Urothelium cell line (cell line): Measurements from ENCODE around the gene STYXL1.
"Not testable (repeated sequence)": the region's sequence is repeated elsewhere in the genome, so short reads cannot be mapped to it uniquely, and the experiment has no call there.

Source experiments
- DNase-seq: peaks from one replicate; pipeline ENCODE4 v3.0.0; 2011; ENCODE audit warnings: low spot score, mixed read lengths
- FAIRE-seq: peaks from 2 replicates; lab custom pipeline; 2011; peaks lifted over from hg19 to GRCh38; lab: Jason Lieb, UNC

STYXL1 gene

GRCh38 chr7:76040126-76040525 is 7.7 kb downstream of the STYXL1 start:
- DNase-seq = no peak
- no peak for FAIRE-seq

- DNase-seq (no peak), FAIRE-seq (no peak)
Measured at GRCh38 chr7:76037310-76037709, 10.5 kb downstream of the STYXL1 start.

GRCh38 chr7:76031964-76032363 is 15.8 kb downstream of the STYXL1 start:
- DNase-seq = no peak
- no peak for FAIRE-seq

DNA sequence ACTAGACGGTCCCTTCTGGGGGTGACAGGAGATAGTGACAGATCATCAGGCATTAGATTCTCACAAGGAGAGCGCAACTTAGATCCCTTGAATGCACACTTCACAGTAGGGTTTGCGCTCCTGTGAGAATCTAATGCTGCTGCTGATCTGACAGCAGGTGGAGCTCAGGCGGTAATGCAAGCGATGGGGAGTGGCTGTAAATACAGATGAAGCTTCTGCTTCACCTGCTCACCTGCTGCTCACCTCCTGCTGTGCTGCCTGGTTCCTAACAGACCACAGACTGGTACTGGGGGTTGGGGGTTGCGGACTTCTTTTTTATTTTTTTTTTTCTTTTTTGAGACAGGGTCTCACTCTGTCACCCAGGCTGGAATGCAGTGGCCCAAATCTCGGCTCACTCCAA is 18.1 kb downstream of the STYXL1 start:
- FAIRE-seq, DNase-seq: not testable (repeated sequence)

- DNase-seq (no peak), FAIRE-seq (no peak)
Measured at GRCh38 chr7:76023002-76023401, 24.8 kb downstream of the STYXL1 start.

DNA sequence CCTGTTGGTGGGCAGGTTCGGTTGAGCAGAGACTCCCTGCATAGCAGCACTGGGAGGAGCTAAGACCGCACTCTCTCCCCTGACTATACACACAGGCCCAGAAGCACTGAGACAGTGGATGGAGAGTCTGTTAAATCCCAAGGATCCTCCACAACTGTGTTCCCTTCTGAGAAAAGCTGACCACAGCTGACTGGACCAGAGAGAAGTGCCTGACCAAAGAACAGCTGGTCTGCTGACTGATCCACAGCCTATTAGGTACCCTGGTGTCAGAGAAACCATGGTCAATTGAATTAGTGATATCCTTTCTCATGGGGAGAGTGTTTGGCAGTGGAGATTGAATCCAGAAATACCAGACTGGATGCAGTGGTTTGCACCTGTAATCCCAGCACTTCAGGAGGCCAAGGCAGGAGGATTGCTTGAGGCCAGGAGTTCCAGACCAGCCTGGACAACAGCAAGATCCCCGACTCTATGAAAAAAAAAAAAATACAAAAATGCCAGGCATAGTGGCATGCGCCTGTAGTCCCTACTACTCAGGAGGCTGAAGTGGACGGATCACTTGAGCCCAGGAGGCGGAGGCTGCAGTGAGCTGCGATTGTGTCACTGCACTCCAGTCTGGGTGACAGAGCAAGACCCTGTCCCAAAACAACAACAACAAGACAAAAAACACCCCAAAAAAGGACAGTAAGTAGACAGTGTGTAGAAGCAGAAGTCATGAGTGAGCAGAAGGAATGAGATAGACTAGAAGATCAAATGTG is 25.6 kb downstream of the STYXL1 start:
- DNase-seq (no peak), FAIRE-seq (no peak)

GRCh38 chr7:76020031-76020714 is 27.6 kb downstream of the STYXL1 start:
- DNase-seq = peak; percentile 83

DNA sequence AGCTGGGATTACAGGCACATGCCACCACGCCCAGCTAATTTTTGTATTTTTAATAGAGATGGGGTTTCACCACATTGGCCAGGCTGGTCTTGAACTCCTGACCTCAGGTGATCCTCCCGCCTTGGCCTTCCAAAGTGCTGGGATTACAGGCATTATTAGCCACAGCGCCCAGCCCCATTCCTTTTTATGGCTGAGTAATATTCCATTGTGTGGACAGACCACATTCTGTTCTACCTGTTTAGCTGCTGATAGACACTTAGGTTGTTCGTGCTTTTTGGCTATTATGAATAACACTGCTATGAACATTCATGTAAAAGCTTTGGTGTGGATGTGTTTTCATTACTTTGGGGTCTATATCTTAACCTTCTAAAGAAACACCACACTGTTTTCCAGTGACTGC is 29.3 kb downstream of the STYXL1 start:
- FAIRE-seq, DNase-seq: not testable (repeated sequence)

More at GRCh38 chr7:76020031-76020714, 27.6 kb downstream of the STYXL1 start:
- FAIRE-seq = no peak

GRCh38 chr7:76016191-76016947 is 31.4 kb downstream of the STYXL1 start:
- no peak for FAIRE-seq
- DNase-seq = no peak

GRCh38 chr7:76011442-76011861 is 36.3 kb downstream of the STYXL1 start:
- DNase-seq = no peak

GRCh38 chr7:76009672-76010600 is 37.9 kb downstream of the STYXL1 start:
- DNase-seq (no peak), FAIRE-seq (no peak)

More at GRCh38 chr7:76011442-76011861, 36.3 kb downstream of the STYXL1 start:
- FAIRE-seq = no peak

DNA sequence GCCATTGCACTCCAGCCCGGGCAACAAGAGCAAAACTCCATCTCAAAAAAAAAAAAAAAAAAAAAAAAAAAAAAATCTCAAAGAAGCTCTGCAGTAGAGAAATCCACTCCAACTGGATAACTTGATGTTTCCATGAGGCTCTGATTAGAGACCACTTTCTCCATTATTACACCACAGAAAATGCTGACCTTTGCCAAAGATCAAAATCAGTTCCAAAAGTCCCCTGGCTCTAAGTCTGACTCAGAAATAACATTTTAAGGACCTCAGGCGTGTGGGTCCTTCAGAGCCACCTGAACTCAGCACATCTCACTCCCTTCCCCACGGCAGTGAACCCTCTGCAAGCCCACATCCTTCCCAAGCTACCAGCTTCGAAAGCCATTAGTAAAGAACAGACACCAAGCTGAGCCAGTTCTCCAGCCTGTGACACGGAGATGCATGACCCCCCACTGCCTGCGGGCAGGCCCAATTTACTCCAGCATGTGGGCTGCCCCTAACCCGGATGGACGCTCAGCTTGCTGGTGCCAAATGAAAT is 39.6 kb downstream of the STYXL1 start:
- no peak for FAIRE-seq

DNA sequence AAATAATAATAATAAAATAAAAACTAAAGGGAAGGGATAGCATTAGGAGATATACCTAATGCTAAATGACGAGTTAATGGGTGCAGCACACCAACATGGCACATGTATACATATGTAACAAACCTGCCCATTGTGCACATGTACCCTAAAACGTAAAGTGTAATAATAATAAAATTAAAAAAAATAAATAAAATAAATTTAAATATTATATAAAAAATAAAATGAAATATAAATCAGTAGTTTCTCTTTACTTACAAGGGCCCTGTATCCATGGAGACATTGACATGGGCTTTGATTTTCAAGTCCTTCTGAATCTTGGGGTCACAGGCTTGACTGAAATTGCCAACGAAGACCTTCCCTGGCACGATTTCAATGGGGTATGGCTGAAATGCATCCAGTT is 42.8 kb downstream of the STYXL1 start:
- not testable (repeated sequence) for DNase-seq, FAIRE-seq

More for the DNA sequence above, 39.6 kb downstream of the STYXL1 start:
- no peak for DNase-seq

- FAIRE-seq (no peak), DNase-seq (no peak)
Measured at GRCh38 chr7:76003351-76003750, 44.4 kb downstream of the STYXL1 start.

DNA sequence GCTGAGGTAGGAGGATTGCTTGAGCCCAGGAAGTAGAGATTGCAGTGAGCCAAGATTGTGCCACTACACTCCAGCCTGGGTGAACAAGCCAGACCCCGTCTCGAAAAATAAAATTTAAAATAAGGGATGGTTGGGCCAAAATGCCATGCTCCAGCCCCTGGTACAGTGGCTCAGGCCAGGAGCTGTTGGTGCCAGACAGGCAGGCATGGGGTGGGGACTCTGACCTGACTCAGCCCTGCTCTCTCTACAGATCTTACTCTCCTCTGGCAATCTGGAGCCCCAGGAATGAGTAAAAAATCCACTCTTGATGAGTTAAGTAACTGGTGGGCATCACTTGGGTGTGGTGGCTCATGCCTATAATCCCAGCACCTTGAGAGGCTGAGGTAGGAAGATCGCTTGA is 45.0 kb downstream of the STYXL1 start:
- FAIRE-seq (no peak), DNase-seq (no peak)

- FAIRE-seq = no peak
Measured at GRCh38 chr7:76002139-76002538, 45.7 kb downstream of the STYXL1 start.

GRCh38 chr7:76000566-76000965 is 47.2 kb downstream of the STYXL1 start:
- DNase-seq (no peak), FAIRE-seq (no peak)

More at GRCh38 chr7:76002139-76002538, 45.7 kb downstream of the STYXL1 start:
- DNase-seq = no peak

DNA sequence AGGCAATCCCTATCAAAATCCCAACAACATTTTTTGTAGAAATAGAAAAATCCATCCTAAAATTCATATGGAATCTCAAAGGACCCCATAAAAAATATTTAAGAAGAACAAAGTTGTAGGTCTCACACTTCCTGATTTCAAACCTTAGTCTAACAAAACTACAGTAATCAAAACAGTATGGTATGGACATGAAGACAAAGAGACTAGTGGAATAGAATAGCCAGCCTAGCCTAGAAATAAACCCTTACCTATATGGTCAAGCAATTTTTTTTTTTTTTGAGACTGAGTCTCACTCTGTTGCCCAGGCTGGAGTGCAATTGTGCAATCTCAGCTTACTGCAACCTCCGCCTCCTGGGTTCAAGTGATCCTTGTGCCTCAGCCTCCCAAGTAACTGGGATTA is 49.8 kb downstream of the STYXL1 start:
- no peak for DNase-seq
- FAIRE-seq = no peak

DNA sequence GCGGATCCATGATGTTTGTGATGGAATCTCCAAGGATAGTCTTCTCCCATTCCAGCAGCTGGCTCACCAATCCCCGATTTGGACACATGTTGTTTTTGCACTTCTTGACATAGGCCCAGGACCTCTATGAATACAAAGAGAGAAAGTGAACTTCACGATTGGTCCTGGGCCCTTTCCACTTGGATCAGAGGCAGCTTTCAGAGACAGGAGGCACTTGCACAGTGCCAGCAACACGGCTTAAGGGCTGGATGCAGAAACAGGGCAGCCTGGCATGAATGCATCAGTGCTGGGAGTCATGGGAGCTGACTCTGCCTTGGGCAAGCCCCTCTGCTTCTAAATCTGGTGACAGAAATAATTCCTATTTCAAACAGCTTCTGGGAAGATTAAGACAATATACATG is 51.3 kb downstream of the STYXL1 start:
- DNase-seq (no peak), FAIRE-seq (no peak)

GRCh38 chr7:75995996-75996395 is 51.8 kb downstream of the STYXL1 start:
- DNase-seq (no peak), FAIRE-seq (no peak)
